Measurements from ENCODE around the gene AKAP12.

GRCh38 chr6:151375833-151376232 is 136.1 kb downstream of the AKAP12 start:
- TF ChIP-seq EZH2phosphoT487 (IDR thresholded peaks at IDR 0.05; ENCODE audit: low read length) = no peak
- TF ChIP-seq CTCF (IDR thresholded peaks at IDR 0.05; ENCODE audit: low read length) = no peak
- no peak for TF ChIP-seq EZH2 (optimal IDR thresholded peaks at IDR 0.05; ENCODE audit: low read depth, low read length)

Data from MM.1S (cell line).